NOMO-1 treated with DMSO at 0.1 percent for 48 hours (cell line): ENCODE results near the gene MAP4K2.

ENCODE experiments used
- DNase-seq: peaks from one replicate; lab custom pipeline; 2025; ENCODE audit not compliant: unreplicated experiment; lab: John Stamatoyannopoulos, UW

MAP4K2 gene

GRCh38 chr11:64793271-64794160 is 9.5 kb downstream of the MAP4K2 start:
- no peak for DNase-seq

- DNase-seq, result no peak
These were observed 10.5 kb downstream of the MAP4K2 start for GRCh38 chr11:64792482-64792881.

GRCh38 chr11:64791781-64792291 is 11.2 kb downstream of the MAP4K2 start:
- no peak for DNase-seq

GRCh38 chr11:64790205-64791095 is 12.6 kb downstream of the MAP4K2 start:
- DNase-seq, result no peak

DNA sequence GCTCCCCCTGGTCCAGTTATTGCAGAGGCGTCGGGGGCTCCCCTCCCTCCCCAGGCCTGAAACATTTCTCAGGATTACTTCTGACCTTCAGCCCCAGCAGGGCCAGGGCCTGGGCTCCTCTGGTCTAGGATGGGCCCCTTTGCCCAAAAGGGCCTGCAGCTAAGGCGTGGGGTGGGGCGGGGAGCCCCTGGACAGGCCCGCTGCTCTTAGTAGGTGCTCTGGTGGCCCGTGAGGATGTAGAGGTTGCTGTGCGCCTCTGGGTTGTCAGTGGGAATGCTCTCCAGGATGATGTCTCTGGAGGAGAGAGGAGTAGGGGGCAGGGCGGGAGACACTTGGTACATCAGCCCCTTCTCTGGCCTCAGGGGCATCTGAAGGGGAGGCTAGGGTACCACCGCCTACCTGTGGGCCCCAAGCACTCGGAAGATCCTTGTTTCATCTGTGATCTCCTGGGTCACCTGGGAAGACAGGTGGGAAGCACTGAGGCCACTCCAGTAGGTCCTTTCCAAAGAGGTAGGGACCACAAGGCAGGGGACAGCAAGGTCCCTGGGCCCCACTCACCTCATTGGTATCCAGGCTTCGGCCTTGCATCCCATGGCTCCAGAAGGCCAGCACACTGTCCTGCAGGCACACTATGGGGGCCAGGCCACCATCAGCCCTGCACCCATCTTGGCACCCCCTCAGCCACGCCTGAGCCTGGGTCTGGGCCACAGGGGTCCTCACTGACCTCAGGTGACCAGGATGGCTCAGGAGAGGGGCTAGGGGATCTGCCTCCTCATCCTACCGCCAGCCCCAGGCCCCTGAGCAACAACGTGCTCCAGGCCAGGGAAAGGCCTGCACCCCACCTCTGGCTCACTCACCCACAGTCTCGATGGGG is 13.4 kb downstream of the MAP4K2 start:
- no peak for DNase-seq

GRCh38 chr11:64788321-64789215 is 14.4 kb downstream of the MAP4K2 start:
- DNase-seq, result no peak

GRCh38 chr11:64787526-64788320 is 15.3 kb downstream of the MAP4K2 start:
- DNase-seq, result peak; percentile 39

- no peak for DNase-seq
These were observed 16.7 kb downstream of the MAP4K2 start for GRCh38 chr11:64786308-64786707.

DNA sequence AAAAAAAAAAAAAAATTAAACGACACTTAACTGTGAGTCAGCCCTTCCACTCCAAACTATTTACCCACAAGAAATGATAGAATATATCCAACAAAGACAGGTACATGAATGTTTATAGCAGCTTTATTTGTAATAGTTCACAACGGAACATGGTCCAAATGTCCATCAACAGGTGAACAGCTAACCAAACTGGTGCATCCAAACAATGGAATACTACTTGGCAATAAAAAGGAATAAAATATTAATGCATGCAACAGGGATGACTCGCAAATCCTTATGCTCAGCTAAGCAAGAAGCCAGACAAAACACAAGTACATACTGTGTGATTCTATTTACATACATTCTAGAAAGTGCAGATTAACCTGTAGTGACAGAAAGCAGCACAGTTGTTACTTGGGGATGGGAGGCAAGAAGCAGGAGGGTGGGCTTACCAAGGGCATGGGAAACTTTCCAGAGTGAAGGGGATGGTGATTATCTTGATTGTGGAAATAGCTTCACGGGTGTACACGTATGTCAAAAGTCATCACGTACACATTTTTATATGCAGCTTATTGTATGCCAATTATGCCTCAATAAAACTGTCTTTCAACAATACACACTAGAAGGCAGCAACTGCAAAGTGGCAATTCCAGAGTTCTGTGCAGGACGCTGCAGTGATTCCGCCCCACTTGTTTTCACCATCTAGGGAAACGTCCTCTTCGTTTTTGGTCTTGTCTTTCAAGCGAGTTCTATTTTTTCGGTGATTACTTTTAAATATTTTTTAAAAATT is 18.0 kb downstream of the MAP4K2 start:
- no peak for DNase-seq

DNA sequence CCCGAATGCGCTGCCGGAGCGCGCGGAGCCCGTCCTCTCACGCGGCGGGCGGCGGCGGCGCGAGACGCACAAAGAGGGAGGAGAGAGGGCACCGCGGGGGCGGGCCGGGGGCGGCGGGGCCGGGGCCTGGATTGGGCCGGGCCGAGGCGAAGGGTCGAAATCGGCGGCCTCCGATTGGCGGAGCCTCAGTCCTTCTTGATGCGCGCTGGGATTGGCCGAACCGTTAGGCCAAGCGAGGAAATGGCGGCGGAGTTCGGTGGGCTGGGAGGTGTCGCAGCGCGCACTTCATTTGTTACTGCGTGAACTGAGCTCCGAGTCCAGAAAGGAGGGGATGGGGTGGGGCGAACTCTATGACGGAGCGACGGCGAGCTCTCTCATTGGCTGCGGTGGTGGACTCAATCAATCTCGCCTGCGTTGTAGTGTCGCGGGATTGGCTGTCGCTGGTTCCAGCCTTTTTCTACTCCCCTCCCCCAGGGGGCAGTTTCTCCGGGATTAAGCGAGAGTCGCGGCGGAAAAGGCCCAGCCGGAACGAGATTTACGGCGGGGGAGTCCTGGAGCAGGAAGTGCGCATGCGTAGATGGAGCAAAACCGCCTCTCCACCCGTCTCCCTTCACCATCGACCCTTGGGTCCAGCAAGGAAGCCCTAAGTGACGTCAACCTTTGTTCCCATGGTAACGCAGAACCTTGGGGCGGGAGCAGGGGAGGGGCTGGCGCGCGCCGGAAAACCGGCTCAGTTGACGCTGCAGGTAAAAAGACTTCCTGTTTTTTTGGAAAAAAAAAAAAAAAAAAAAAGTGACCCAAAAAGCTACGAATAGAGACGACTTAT is 24.3 kb downstream of the MAP4K2 start, which contains the start of gene SF1:
SF1 (minus strand) TSS at position 70 of the 826 bp plus-strand sequence. CDS start 150 bp downstream, outside the sequence.
- DNase-seq, result peak; percentile 100

- DNase-seq, result no peak
These were observed 24.9 kb downstream of the MAP4K2 start for GRCh38 chr11:64778223-64778472.

- peak; percentile 67 for DNase-seq
These were observed 25.4 kb downstream of the MAP4K2 start for GRCh38 chr11:64777449-64778222.

DNA sequence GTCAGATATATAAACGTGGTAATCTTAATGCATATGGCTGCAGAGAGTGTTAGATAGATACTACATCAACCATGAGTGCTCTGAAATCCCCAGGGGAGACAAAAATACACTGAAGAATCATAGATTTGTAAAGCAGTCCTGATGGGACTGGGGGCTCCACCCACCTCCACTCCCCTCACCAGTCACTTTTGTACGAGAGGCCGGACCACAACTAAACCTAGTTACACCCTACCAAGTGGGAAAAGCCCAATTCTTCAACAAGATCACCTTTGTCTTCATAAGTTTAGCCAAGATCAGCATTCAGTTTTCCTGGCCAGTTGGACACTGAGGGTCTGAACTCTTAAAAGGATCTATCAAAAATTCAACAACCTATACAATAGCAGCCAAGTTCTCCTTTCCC is 26.1 kb downstream of the MAP4K2 start:
- DNase-seq, result no peak

GRCh38 chr11:64776425-64776824 is 26.6 kb downstream of the MAP4K2 start:
- no peak for DNase-seq

DNA sequence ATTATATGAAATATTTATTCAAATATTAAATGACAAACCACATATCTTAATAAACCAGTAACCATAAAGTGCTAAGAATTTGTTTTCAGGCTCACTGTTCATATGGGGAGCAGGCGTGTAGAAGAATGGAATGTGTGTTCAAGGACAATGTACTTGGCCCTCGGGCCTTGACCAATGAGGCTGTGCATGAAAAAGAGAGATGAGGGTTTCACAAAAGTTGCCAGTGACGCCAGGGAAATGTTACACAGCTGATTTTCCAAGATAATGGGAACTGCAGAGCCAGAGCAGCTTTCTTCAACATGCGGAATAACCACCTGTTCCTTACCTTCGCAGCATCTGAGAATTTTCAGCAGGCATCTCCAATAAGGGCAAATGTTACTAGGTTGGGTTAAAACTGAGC is 28.9 kb downstream of the MAP4K2 start:
- no peak for DNase-seq

- peak; percentile 61 for DNase-seq
These were observed 30.6 kb downstream of the MAP4K2 start for GRCh38 chr11:64772303-64773018.
